Measurements from ENCODE around the gene CLIP1.

DNA sequence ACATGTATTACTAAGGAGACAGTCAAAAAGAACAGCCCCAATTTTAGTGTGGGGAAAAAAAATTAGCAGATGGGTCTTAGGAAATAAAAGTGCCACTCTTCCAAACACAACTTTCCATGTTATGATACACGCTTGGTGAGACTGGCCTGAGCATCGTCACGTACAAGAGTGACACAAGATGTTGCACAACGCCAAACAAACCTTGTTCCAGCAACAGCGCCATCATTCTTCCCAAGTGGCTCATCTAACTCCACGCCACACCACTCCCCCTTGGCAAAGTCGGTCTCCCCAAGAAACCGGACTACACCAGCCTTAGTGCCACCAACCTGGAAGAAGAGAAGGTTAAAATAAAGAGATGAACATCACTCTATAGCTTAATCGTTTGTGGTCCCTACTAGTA lies 58.7 kb downstream of the CLIP1 start:
- TF ChIP-seq CHD4 (IDR thresholded peaks at IDR 0.05; ENCODE audit: borderline replicate concordance, low read length) (no peak), ZNF510 (CRISPR knock-in tag; IDR thresholded peaks at IDR 0.05; ENCODE audit: low read depth) (no peak)
- TF ChIP-seq, protein P1, sequence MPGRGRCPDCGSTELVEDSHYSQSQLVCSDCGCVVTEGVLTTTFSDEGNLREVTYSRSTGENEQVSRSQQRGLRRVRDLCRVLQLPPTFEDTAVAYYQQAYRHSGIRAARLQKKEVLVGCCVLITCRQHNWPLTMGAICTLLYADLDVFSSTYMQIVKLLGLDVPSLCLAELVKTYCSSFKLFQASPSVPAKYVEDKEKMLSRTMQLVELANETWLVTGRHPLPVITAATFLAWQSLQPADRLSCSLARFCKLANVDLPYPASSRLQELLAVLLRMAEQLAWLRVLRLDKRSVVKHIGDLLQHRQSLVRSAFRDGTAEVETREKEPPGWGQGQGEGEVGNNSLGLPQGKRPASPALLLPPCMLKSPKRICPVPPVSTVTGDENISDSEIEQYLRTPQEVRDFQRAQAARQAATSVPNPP (CRISPR knock-in tag; IDR thresholded peaks at IDR 0.05): no peak
- TF ChIP-seq, protein P2, sequence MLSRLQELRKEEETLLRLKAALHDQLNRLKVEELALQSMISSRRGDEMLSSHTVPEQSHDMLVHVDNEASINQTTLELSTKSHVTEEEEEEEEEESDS (CRISPR knock-in tag; IDR thresholded peaks at IDR 0.05; ENCODE audit: borderline replicate concordance): no peak
